ENCODE measurements around the gene ZBTB4. TPM values are rescaled to one million over a fixed set of nuclear protein-coding genes. Genes with fewer than 3 reads are reported as not detected.

The ZBTB4 gene
- total and polyA plus RNA-seq, 12 donors: 17.8 to 80.1 (median 68.2) TPM

GRCh38 chr17:7437369-7437863, 42.0 kb downstream of the ZBTB4 start:
- no peaks in the 10 kb centered on the region for H3K9me3 ChIP-seq
- intact Hi-C loops (cut with DNase I): loop anchor here (1.0 to 10.0 kb wide), 15 partner anchors 35 to 150 kb away; partner anchors contain the start of genes KCTD11 (in 5 of the 10), SENP3 (in 4 of the 10), TMEM95 (in 4 of the 10) and ZBTB4 (in 3 of the 10)
- 23 to 25% methylated on average over 31 of the region's 31 CpGs for WGBS, 2 donors
- TF ChIP-seq CTCF (IDR thresholded peaks at IDR 0.05): no peak
- peak overlapping the region in 9 of 10 donors; percentile 43 to 66 (median 54) for H3K4me3 ChIP-seq
- H3K36me3 ChIP-seq: no peaks in the 10 kb centered on the region
- peak in 2 of 8 donors; percentile 1 to 5 for ATAC-seq
- DNase-seq: no peak
- peaks cover 0 to 42% (median 12%) of the 10 kb centered on the region in 7 donors for H3K27me3 ChIP-seq
- peak overlapping the region in 8 of 10 donors; percentile 37 to 78 (median 68) for H3K27ac ChIP-seq
- H3K4me1 ChIP-seq: peaks cover 24 to 65% (median 52%) of the 10 kb centered on the region in 9 donors

GRCh38 chr17:7436556-7437368, 42.7 kb downstream of the ZBTB4 start:
- H3K4me3 ChIP-seq: peak overlapping the region in 9 of 10 donors; percentile 36 to 66 (median 54)
- ATAC-seq (peak; percentile 64 to 84 (median 78)), DNase-seq (peak; percentile 70 to 83)
- H3K27ac ChIP-seq: peak overlapping the region; percentile 36 to 78 (median 62)
- H3K36me3 ChIP-seq: no peaks in the 10 kb centered on the region
- H3K9me3 ChIP-seq: no peaks in the 10 kb centered on the region
- H3K4me1 ChIP-seq: peaks cover 24 to 65% (median 52%) of the 10 kb centered on the region in 9 donors
- H3K27me3 ChIP-seq: peaks cover 0 to 39% (median 12%) of the 10 kb centered on the region in 7 donors
- 4 to 6% methylated on average over 87 to 92 of the region's 92 CpGs for WGBS, 2 donors
- intact Hi-C loops (cut with DNase I): loop anchor here (1.0 to 10.0 kb wide), 15 partner anchors 34 to 151 kb away; partner anchors contain the start of genes KCTD11 (in 5 of the 10), SENP3 (in 4 of the 10), TMEM95 (in 4 of the 10) and ZBTB4 (in 3 of the 10)
- peak; percentile 58 to 98 (median 86) for TF ChIP-seq CTCF (IDR thresholded peaks at IDR 0.05)

- ATAC-seq (peak in 5 of 8 donors; percentile 4 to 17 (median 9)), DNase-seq (peak in 1 of 2 donors; percentile 48)
- peak in 5 of 9 donors; percentile 18 to 37 (median 22) for TF ChIP-seq CTCF (IDR thresholded peaks at IDR 0.05)
- H3K36me3 ChIP-seq: no peaks in the 10 kb centered on the region
- H3K27me3 ChIP-seq: peaks cover 0 to 30% (median 12%) of the 10 kb centered on the region in 7 donors
- no peaks in the 10 kb centered on the region for H3K9me3 ChIP-seq
- peak overlapping the region; percentile 16 to 66 (median 51) for H3K4me3 ChIP-seq
- intact Hi-C loops (cut with DNase I): loop anchor here (1.0 to 10.0 kb wide), 15 partner anchors 34 to 151 kb away; partner anchors contain the start of genes KCTD11 (in 5 of the 10), SENP3 (in 4 of the 10), TMEM95 (in 4 of the 10) and ZBTB4 (in 3 of the 10)
- WGBS, 2 donors: 9% methylated on average over 49 of the region's 49 CpGs
- H3K4me1 ChIP-seq: peaks cover 24 to 63% (median 52%) of the 10 kb centered on the region in 9 donors
- H3K27ac ChIP-seq: peak overlapping the region in 9 of 10 donors; percentile 14 to 78 (median 57)
These were observed 43.5 kb downstream of the ZBTB4 start for GRCh38 chr17:7435676-7436555.

All from heart right ventricle (tissue), 16 donors.